ENCODE results near the gene KIF16B. TPM values are rescaled to one million over a fixed set of nuclear protein-coding genes. Genes with fewer than 3 reads are reported as not detected.

The KIF16B gene
- total RNA-seq, 4 donors from 2014 or later = 19.9 to 40.2 (median 20.5) TPM

- no peak overlapping the region for H3K4me3 ChIP-seq
- TF ChIP-seq POLR2A (IDR thresholded peaks at IDR 0.05) = no peak
- no peak for TF ChIP-seq EP300 (IDR thresholded peaks at IDR 0.05)
- TF ChIP-seq CTCF (IDR thresholded peaks at IDR 0.05) = no peak
- 91 to 94% methylated on average over 4 to 5 of the region's 5 CpGs for WGBS, 2 donors
- no peak for DNase-seq (ENCODE audit: low spot score in 2 of 2)
- no peaks in the 10 kb centered on the region for H3K4me1 ChIP-seq
- H3K27me3 ChIP-seq = no peaks in the 10 kb centered on the region
- H3K36me3 ChIP-seq = peaks cover 0 to 42% (median 0%) of the 10 kb centered on the region in 3 donors
- H3K27ac ChIP-seq = no peak overlapping the region
- H3K9me3 ChIP-seq = no peaks in the 10 kb centered on the region
Observed at GRCh38 chr20:16293590-16293989, 279.7 kb downstream of the KIF16B start.

- peaks cover 0 to 36% (median 0%) of the 10 kb centered on the region in 3 donors for H3K36me3 ChIP-seq
- 82 to 90% methylated on average over 4 of the region's 4 CpGs for WGBS, 2 donors
- H3K27me3 ChIP-seq = no peaks in the 10 kb centered on the region
- TF ChIP-seq CTCF (IDR thresholded peaks at IDR 0.05) = no peak
- no peak for TF ChIP-seq EP300 (IDR thresholded peaks at IDR 0.05)
- H3K27ac ChIP-seq = no peak overlapping the region
- DNase-seq (ENCODE audit: low spot score in 2 of 2) = no peak
- H3K4me1 ChIP-seq = no peaks in the 10 kb centered on the region
- H3K9me3 ChIP-seq = no peaks in the 10 kb centered on the region
- H3K4me3 ChIP-seq = no peak overlapping the region
Observed at GRCh38 chr20:16292226-16292880, 280.9 kb downstream of the KIF16B start.

GRCh38 chr20:16290358-16290757 is 282.9 kb downstream of the KIF16B start:
- Histone ChIP-seq H3K4me3 (no peak overlapping the region), H3K27ac (no peak overlapping the region), H3K36me3 (peaks cover 0 to 29% (median 0%) of the 10 kb centered on the region in 3 donors), H3K9me3 (no peaks in the 10 kb centered on the region), H3K27me3 (no peaks in the 10 kb centered on the region), H3K4me1 (no peaks in the 10 kb centered on the region)
- TF ChIP-seq EP300 (IDR thresholded peaks at IDR 0.05) (no peak), CTCF (IDR thresholded peaks at IDR 0.05) (no peak), POLR2A (IDR thresholded peaks at IDR 0.05) (no peak)
- WGBS, 2 donors = 72 to 96% methylated on average over 4 of the region's 4 CpGs
- DNase-seq (ENCODE audit: low spot score in 2 of 2) = no peak

- TF ChIP-seq CTCF (IDR thresholded peaks at IDR 0.05) (no peak), POLR2A (IDR thresholded peaks at IDR 0.05) (no peak), EP300 (IDR thresholded peaks at IDR 0.05) (no peak)
- Histone ChIP-seq H3K36me3 (peaks cover 0 to 38% (median 0%) of the 10 kb centered on the region in 3 donors), H3K4me3 (no peak overlapping the region), H3K9me3 (no peaks in the 10 kb centered on the region), H3K27me3 (no peaks in the 10 kb centered on the region), H3K27ac (no peak overlapping the region), H3K4me1 (no peaks in the 10 kb centered on the region)
- 65 to 69% methylated on average over 2 of the region's 2 CpGs for WGBS, 2 donors
- no peak for DNase-seq (ENCODE audit: low spot score in 2 of 2)
Observed at GRCh38 chr20:16287776-16288175, 285.5 kb downstream of the KIF16B start.

GRCh38 chr20:16286601-16287000 is 286.6 kb downstream of the KIF16B start:
- H3K9me3 ChIP-seq = no peaks in the 10 kb centered on the region
- H3K36me3 ChIP-seq = peaks cover 0 to 41% (median 0%) of the 10 kb centered on the region in 3 donors
- H3K4me3 ChIP-seq = no peak overlapping the region
- no peaks in the 10 kb centered on the region for H3K4me1 ChIP-seq
- WGBS, 2 donors = 80 to 91% methylated on average over 4 of the region's 4 CpGs
- no peak for DNase-seq (ENCODE audit: low spot score in 2 of 2)
- H3K27me3 ChIP-seq = no peaks in the 10 kb centered on the region
- TF ChIP-seq CTCF (IDR thresholded peaks at IDR 0.05) = no peak
- no peak overlapping the region for H3K27ac ChIP-seq
